HG03460 (cell line): ENCODE results near the gene UPK3BL1.
A peak's percentile ranks its signal among the peaks of the same experiment; 100 is the strongest.
"Not testable (repeated sequence)": the region's sequence is repeated elsewhere in the genome, so short reads cannot be mapped to it uniquely, and the experiment has no call there.

Source experiments
- ATAC-seq: cut with Tn5 transposase; IDR thresholded peaks from one replicate; pipeline ENCODE4 v1.9.1; 2021; ENCODE audit not compliant: unreplicated experiment

UPK3BL1 gene

GRCh38 chr7:102630622-102631021, 12.0 kb downstream of the UPK3BL1 start:
- not testable (repeated sequence) for ATAC-seq

DNA sequence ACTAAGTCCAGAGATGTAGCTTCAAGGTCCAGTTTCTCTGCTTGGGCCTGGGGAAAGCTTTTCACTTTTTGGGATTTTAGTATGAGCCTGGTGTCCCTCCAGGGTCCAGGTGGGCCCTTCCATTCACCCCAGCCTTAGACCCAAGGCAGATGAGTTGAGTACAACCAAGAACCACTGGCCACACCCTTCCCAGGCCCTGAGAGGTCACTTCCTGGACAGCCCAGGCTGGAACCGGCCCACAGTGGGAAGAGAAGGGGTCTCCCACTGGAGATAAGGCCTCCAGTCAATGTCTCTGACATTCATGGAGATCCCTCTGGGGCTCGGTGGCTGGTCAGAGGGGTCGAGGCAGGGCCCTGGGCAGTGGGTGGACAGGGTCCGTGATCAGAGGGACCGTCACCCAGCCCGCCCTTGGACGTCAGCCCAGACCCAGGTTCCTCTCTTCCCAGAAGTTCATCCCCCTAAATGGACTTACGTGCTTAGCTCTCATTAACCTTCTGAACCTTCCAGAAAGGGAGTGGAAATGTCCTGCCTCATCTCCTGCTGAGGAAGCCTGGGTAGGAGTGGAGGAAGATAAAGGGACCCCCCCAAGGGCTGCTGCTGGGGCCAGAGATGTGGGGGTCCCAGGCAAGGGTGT, 15.2 kb downstream of the UPK3BL1 start:
- ATAC-seq, result not testable (repeated sequence)

DNA sequence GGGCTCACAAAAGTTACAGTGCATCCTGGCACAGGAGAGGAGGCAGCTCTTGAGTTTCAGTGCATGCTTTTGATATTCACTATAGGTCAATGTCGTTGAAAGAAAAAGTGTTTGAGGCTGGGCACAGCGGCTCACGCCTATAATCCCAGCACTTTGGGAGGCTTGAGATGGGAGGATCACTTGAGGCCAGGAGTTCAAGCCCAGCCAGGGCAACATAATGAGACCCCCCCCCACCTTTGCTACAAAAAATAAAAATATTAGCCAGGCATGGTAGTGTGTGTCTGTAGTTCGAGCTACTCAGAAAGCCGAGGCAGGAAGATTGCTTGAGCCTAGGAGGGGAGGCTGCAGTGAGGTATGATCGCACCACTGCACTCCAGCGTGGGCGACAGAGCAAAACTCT, 24.5 kb downstream of the UPK3BL1 start:
- not testable (repeated sequence) for ATAC-seq

GRCh38 chr7:102616507-102617125, 26.0 kb downstream of the UPK3BL1 start, which contains the start of gene RASA4:
Gene RASA4, minus strand, starts transcription at chr7:102616756. Its CDS starts 67 bp downstream, at chr7:102616689.
- ATAC-seq, result peak; percentile 58

DNA sequence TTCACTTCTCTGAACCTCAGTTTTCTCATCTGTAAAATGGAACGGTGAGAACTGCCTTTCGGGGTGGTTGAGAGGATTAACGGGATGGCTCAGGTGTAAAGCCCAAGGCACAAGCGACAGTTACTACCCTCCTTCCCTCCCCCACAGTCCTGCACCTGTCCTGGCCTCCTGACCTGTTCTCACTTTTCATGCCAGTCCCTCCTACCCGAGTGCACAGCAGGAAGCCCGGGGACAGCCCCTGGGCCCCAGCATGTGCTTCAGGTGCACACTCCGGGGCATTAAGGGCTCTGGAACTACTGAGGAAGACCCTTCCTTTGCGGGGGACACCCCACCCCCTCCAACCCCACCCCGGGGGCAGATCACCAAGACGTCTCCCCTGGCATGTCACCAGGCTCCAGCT, 26.7 kb downstream of the UPK3BL1 start:
- not testable (repeated sequence) for ATAC-seq

DNA sequence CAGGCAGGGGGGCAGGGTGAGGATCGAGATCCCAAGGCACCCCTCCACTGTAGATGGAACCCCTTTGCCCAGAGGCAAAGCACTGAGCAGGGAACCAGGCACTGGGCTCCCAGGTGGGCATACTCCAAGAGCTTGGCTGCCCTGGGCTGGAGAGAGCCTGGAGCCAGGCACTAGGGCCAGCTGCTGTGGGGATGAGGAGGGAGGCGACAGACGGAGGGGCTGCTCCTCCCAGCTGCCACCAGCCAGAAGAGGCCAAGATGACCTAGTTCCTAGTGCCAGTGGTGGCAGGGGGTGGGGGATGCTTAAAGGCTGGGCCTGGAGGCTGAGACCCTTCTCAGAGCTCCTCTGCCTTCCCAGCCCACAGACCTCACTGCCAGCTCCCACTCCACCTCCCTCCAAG, 27.7 kb downstream of the UPK3BL1 start:
- not testable (repeated sequence) for ATAC-seq

GRCh38 chr7:102614346-102614697, 28.3 kb downstream of the UPK3BL1 start:
- peak; percentile 23 for ATAC-seq

GRCh38 chr7:102613575-102614345, 28.8 kb downstream of the UPK3BL1 start:
- peak; percentile 64 for ATAC-seq

DNA sequence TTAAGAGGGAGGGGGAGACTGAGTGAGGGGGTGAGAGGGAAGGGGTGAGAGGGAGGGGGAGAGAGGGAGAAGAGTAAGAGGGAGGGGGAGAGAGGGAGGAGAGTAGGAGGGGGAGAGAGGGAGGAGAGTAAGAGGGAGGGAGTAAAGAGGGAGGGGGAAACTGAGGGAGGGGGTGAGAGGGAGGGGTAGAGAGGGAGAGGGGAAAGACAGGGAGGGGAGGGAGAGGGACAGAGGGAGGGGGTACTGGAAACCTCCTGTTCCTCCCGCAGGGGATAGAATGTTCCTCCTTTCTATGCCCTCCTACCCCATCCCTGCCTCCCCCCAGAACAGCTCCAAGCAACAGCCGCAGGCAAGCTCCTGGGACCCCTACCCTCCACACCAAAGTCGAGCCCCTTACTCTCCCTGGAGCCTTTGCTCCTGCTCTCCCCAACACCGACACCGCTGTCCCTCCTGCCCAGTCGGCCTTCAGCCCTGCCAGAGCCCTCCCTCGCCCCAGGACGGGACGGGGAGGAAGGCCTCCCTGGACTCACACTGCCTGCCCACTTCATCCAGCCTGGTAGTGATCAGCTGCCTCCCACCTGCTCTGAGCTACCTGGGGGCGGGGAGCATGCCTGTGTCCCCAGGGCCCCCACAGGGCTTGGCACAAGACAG, 30.8 kb downstream of the UPK3BL1 start:
- not testable (repeated sequence) for ATAC-seq

DNA sequence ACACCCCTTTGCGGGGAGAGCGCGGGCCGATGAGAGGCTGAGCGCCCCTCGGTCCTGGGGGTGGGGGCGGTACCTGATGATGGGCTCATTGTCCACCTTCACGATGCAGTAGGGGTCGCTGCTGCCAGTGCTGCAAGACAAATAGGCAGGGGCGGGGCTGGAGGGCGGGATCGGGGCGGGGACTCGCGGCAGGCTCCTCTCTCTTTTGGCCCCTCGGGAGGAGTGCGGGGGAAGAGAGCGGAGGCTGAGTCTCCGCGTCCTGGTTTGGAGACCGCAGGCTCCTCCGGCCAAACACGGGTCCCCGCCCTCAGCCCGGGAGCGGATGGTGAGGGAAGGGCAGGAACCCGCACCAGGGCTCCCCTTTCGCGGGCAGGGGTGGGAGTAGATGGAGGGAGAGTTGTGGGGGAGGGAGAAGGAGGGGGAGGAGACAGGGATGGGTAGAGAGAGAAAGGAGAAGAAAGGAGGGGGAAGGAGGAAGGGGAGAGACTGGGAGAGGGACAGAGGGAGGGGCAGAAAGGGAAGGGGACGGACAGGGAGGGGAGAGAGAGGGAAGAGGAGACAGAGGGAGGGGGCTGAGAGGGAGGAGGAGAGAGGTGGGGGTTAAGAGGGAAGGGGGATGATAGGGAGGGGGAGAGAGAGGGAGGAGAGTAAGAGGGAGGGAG, 31.4 kb downstream of the UPK3BL1 start:
- peak; percentile 35 for ATAC-seq

DNA sequence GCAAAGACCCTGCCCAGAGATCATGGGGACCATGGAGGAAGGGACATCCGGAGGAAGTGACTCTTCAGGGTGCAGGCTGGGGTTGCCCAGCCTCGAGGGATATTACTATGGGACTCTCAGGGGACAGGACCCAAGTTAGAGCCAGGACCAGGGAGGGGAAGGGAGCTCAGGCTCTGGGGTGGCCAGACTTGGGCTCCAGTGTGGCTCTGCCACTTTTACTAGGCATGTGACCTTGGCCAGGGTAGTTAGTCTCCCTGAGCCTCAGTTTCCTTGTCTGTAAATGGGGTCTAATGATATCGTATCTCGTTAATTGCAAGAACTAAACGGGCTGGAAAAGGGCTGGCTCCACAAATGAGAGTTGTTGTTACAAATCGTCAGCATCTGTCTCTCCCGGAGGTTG, 32.1 kb downstream of the UPK3BL1 start:
- ATAC-seq, result not testable (repeated sequence)

DNA sequence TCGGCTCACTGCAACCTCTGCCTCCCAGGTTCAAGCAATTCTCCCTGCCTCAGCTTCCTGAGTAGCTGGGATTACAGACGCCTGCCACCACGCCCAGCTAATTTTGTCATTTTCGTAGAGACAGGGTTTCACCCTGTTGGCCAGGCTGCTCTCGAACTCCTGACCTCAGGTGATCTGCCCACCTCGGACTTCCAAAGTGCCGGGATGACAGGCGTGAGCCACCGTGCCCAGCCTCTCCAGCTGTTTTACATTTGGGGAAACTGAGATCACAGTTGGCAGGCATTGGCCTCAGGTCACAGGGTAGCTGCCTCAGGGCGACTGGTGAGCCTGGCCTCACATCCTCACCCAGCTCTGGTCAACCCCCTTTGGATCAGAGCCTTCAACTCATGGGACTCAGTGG, 32.9 kb downstream of the UPK3BL1 start:
- not testable (repeated sequence) for ATAC-seq

GRCh38 chr7:102606848-102607247, 35.7 kb downstream of the UPK3BL1 start:
- ATAC-seq, result not testable (repeated sequence)

GRCh38 chr7:102604431-102605145, 38.0 kb downstream of the UPK3BL1 start:
- not testable (repeated sequence) for ATAC-seq

DNA sequence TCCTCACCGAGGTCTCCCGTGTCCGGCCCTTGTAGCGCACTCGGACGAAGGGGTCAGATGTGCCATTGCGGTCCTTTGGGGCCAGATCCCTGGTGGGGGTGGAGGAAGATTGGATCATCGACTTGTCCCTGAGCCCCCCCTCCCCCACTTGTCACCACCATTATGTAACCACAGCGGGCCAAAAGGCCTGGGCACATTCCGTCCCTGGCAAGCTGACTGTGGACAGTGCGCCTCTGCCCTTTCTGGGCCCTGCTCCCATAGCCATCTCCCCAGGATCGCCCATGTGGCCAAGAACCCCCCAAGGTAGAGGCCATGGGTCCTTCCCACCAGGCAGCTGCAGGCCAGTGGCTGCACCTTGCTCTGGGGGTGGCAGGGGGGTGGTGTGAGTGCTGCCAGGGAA, 40.3 kb downstream of the UPK3BL1 start:
- ATAC-seq, result not testable (repeated sequence)

- ATAC-seq, result not testable (repeated sequence)
These were observed 42.9 kb downstream of the UPK3BL1 start for GRCh38 chr7:102599699-102600098.

DNA sequence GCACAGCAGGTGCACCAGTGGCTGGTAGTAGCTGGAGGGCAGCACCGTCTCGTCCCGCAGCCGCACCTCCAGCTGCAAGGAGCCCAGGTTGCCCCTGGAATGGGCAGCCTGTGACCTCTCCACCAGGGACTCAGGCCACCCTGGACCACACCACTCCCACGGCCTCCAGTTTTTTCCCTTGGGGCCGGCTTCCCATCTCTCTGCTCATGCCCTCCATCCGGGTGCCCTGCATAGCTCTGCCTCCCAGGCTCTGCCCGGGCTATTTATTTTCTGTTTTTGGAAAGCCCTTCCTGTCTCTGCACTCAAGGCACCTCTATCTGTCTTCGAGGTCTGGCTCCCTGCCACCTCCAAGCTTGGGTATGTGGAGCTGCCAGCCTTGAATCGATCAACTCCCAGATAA, 46.6 kb downstream of the UPK3BL1 start:
- ATAC-seq, result not testable (repeated sequence)

GRCh38 chr7:102593637-102594334, 48.8 kb downstream of the UPK3BL1 start:
- ATAC-seq, result peak; percentile 63

- ATAC-seq, result peak; percentile 62
These were observed 50.0 kb downstream of the UPK3BL1 start for GRCh38 chr7:102592477-102593019.
